Astrocyte (in vitro differentiated cells and primary cell): ENCODE measurements around the gene TRIM44. TPM values are rescaled to one million over a fixed set of nuclear protein-coding genes. Genes with fewer than 3 reads are reported as not detected.

Experiments used
- DNase-seq: peaks from one replicate; pipeline ENCODE4 v3.0.0-alpha.2; 2010; ENCODE audit warnings: low read depth
- FAIRE-seq: peaks from 2 replicates; lab custom pipeline; 2011; peaks lifted over from hg19 to GRCh38; lab: Jason Lieb, UNC
- H2AFZ ChIP-seq: 2 replicates; pipeline ENCODE4 v1.6.0; 2012; ENCODE audit warnings: low read depth, low read length, inconsistent platforms
- H3K27ac ChIP-seq: 2 replicates; pipeline ENCODE4 v1.5.1; 2011; ENCODE audit warnings: low read depth, low read length, inconsistent platforms
- H3K27me3 ChIP-seq: 2 replicates; pipeline ENCODE4 v1.6.0; 2011; ENCODE audit warnings: low read length, inconsistent platforms; ENCODE audit not compliant: insufficient read depth
- H3K36me3 ChIP-seq: 2 replicates; pipeline ENCODE4 v1.5.1; 2011; ENCODE audit warnings: low read length, inconsistent platforms; ENCODE audit not compliant: insufficient read depth
- H3K4me1 ChIP-seq: 2 replicates; pipeline ENCODE4 v1.5.1; 2011; ENCODE audit warnings: low read length, inconsistent platforms; ENCODE audit not compliant: insufficient read depth
- H3K4me2 ChIP-seq: 2 replicates; pipeline ENCODE4 v1.6.0; 2012; ENCODE audit warnings: low read length, inconsistent platforms
- H3K4me3 ChIP-seq: 2 replicates; pipeline ENCODE4 v1.5.1; 2011; ENCODE audit warnings: low read depth, mild to moderate bottlenecking, low read length, inconsistent platforms; ENCODE audit not compliant: insufficient read depth
- H3K79me2 ChIP-seq: 2 replicates; pipeline ENCODE4 v1.6.0; 2012; ENCODE audit warnings: mild to moderate bottlenecking, low read length, inconsistent platforms; ENCODE audit not compliant: insufficient read depth
- H3K9ac ChIP-seq: 2 replicates; pipeline ENCODE4 v1.6.0; 2012; ENCODE audit warnings: mild to moderate bottlenecking, low read length, inconsistent platforms
- H3K9me3 ChIP-seq: 2 replicates; pipeline ENCODE4 v1.5.1; 2012; ENCODE audit warnings: low read depth, mild to moderate bottlenecking, low read length, inconsistent platforms; ENCODE audit not compliant: insufficient read depth
- H4K20me1 ChIP-seq: 2 replicates; pipeline ENCODE4 v1.6.0; 2012; ENCODE audit warnings: low read length, inconsistent platforms; ENCODE audit not compliant: insufficient read depth
- H3K27ac Mint-ChIP-seq: one replicate; pipeline ENCODE4 v1.8.0; 2021; ENCODE audit warnings: mild to moderate bottlenecking, mixed read lengths; ENCODE audit not compliant: unreplicated experiment
- H3K27me3 Mint-ChIP-seq: one replicate; pipeline ENCODE4 v1.8.0; 2021; ENCODE audit warnings: low read depth, mixed read lengths; ENCODE audit not compliant: unreplicated experiment
- H3K36me3 Mint-ChIP-seq: one replicate; pipeline ENCODE4 v1.8.0; 2021; ENCODE audit warnings: low read depth, mixed read lengths; ENCODE audit not compliant: unreplicated experiment
- H3K4me1 Mint-ChIP-seq: one replicate; pipeline ENCODE4 v1.8.0; 2021; ENCODE audit warnings: low read depth, mixed read lengths; ENCODE audit not compliant: unreplicated experiment
- H3K4me3 Mint-ChIP-seq: one replicate; pipeline ENCODE4 v1.8.0; 2021; ENCODE audit warnings: mild to moderate bottlenecking, moderate library complexity, mixed read lengths; ENCODE audit not compliant: unreplicated experiment
- H3K9me3 Mint-ChIP-seq: one replicate; pipeline ENCODE4 v1.8.0; 2021; ENCODE audit warnings: mild to moderate bottlenecking, mixed read lengths; ENCODE audit not compliant: unreplicated experiment
- EZH2 ChIP-seq: IDR thresholded peaks from 2 replicates; pipeline ENCODE4 v1.6.1; 2012; ENCODE audit warnings: mild to moderate bottlenecking, low read length, inconsistent platforms; ENCODE audit not compliant: insufficient read depth
- total RNA-seq: library from RNA; stranded (reverse); gene quantifications from 2 replicates; pipeline ENCODE4 v1.2.1, GENCODE V29; 2021
- TF ChIP-seq, protein P1 (sequence below): IDR thresholded peaks from 2 replicates; pipeline ENCODE4 v1.5.1; 2011; ENCODE audit warnings: low read depth, mild to moderate bottlenecking, inconsistent platforms, low read length, moderate library complexity; ENCODE audit not compliant: insufficient read depth

TRIM44 gene
- total RNA-seq, 1 donor from 2014 or later = 61.0 TPM

- no peak overlapping the region for H3K9ac ChIP-seq
- DNase-seq (no peak), FAIRE-seq (peak; percentile 9)
- H3K27me3 ChIP-seq = no peaks in the 10 kb centered on the region
- no peak overlapping the region for H3K27ac ChIP-seq
- Mint-ChIP-seq H3K4me3 (no peak overlapping the region), H3K27ac (no peak overlapping the region), H3K36me3 (peaks cover 2% of the 10 kb centered on the region), H3K9me3 (peaks cover 3% of the 10 kb centered on the region), H3K4me1 (peaks cover 60% of the 10 kb centered on the region), H3K27me3 (no peaks in the 10 kb centered on the region)
- no peaks in the 10 kb centered on the region for H3K9me3 ChIP-seq
- peak overlapping the region; percentile 14 for H3K4me2 ChIP-seq
- H3K79me2 ChIP-seq = peaks cover 24% of the 10 kb centered on the region
- H3K4me1 ChIP-seq = peaks cover 30% of the 10 kb centered on the region
- no peak overlapping the region for H3K4me3 ChIP-seq
- H3K36me3 ChIP-seq = no peaks in the 10 kb centered on the region
- peaks cover 32% of the 10 kb centered on the region for H4K20me1 ChIP-seq
- H2AFZ ChIP-seq = no peak overlapping the region
- TF ChIP-seq, protein P1, sequence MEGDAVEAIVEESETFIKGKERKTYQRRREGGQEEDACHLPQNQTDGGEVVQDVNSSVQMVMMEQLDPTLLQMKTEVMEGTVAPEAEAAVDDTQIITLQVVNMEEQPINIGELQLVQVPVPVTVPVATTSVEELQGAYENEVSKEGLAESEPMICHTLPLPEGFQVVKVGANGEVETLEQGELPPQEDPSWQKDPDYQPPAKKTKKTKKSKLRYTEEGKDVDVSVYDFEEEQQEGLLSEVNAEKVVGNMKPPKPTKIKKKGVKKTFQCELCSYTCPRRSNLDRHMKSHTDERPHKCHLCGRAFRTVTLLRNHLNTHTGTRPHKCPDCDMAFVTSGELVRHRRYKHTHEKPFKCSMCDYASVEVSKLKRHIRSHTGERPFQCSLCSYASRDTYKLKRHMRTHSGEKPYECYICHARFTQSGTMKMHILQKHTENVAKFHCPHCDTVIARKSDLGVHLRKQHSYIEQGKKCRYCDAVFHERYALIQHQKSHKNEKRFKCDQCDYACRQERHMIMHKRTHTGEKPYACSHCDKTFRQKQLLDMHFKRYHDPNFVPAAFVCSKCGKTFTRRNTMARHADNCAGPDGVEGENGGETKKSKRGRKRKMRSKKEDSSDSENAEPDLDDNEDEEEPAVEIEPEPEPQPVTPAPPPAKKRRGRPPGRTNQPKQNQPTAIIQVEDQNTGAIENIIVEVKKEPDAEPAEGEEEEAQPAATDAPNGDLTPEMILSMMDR = no peak
- no peak for TF ChIP-seq EZH2
Measured at GRCh38 chr11:35798423-35798822, 135.8 kb downstream of the TRIM44 start.

DNA sequence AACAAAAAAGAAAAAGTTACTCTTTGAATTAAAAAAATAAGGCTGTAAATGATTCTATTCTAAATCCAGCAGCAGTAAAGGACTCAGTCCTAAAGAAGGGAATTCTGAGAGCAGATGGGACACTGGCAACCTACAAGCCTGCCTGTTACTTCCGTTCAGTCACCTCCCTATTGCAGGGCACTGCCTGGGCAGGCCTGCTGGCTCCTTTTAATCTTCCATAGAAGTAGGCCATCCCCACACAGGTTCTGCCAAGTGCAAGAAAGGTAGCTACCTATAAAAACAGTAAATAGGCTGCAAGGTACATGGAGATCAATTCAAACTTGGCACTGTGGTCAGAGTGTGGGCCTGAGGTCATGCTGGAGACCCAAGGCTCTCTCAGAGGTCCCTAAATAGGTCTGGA lies 136.4 kb downstream of the TRIM44 start:
- Histone ChIP-seq H3K9me3 (no peaks in the 10 kb centered on the region), H3K27ac (no peak overlapping the region), H3K27me3 (no peaks in the 10 kb centered on the region), H2AFZ (no peak overlapping the region), H3K79me2 (peaks cover 24% of the 10 kb centered on the region), H4K20me1 (peaks cover 29% of the 10 kb centered on the region), H3K4me3 (no peak overlapping the region), H3K4me1 (peaks cover 30% of the 10 kb centered on the region), H3K36me3 (no peaks in the 10 kb centered on the region), H3K9ac (no peak overlapping the region), H3K4me2 (no peak overlapping the region)
- peaks cover 2% of the 10 kb centered on the region for H3K36me3 Mint-ChIP-seq
- no peak overlapping the region for H3K27ac Mint-ChIP-seq
- H3K9me3 Mint-ChIP-seq = peaks cover 3% of the 10 kb centered on the region
- H3K4me3 Mint-ChIP-seq = no peak overlapping the region
- TF ChIP-seq, protein P1 = no peak
- TF ChIP-seq EZH2 = no peak
- FAIRE-seq = no peak
- no peaks in the 10 kb centered on the region for H3K27me3 Mint-ChIP-seq
- peaks cover 60% of the 10 kb centered on the region for H3K4me1 Mint-ChIP-seq
- no peak for DNase-seq

DNA sequence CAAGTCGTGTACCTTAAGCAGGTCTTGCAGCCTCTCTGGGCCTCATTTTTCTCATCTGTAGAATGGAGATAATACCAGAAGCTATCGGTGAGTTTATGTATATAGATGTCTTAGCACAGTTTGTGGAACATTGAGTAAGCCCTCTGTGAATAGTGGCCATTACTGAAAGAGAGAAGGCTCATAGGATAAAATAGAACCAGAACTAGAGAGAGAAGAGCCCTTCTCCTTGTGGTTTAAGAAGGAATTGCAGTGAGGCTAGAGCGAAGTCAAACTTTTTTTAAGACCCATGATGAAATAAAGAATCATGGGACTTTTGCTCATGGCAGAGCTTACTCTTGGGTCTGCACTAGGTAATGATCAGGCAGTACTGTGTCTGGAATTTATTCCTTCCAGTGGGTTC lies 137.1 kb downstream of the TRIM44 start:
- Histone ChIP-seq H2AFZ (no peak overlapping the region), H3K27me3 (no peaks in the 10 kb centered on the region), H3K9me3 (no peaks in the 10 kb centered on the region), H3K36me3 (no peaks in the 10 kb centered on the region), H4K20me1 (peaks cover 25% of the 10 kb centered on the region), H3K4me3 (no peak overlapping the region), H3K4me2 (no peak overlapping the region), H3K4me1 (peaks cover 28% of the 10 kb centered on the region), H3K9ac (no peak overlapping the region), H3K79me2 (peaks cover 24% of the 10 kb centered on the region), H3K27ac (no peak overlapping the region)
- Mint-ChIP-seq H3K4me1 (peaks cover 56% of the 10 kb centered on the region), H3K9me3 (peaks cover 3% of the 10 kb centered on the region), H3K27me3 (no peaks in the 10 kb centered on the region), H3K27ac (no peak overlapping the region), H3K36me3 (peaks cover 2% of the 10 kb centered on the region), H3K4me3 (no peak overlapping the region)
- DNase-seq (no peak), FAIRE-seq (no peak)
- TF ChIP-seq, protein P1 = no peak
- no peak for TF ChIP-seq EZH2
